K562 (cell line): ENCODE results near the gene LDAH. TPM values are rescaled to one million over a fixed set of nuclear protein-coding genes. Genes with fewer than 3 reads are reported as not detected.

Source experiments
- ATAC-seq: fragments of 200-7000 bp; cut with Tn5 transposase; 3 replicates; pipeline ENCODE4 v1.9.1; 2020; ENCODE audit warnings: moderate library complexity
- BruUV-seq: library from RNA; stranded (reverse); fragments of 400-500 nt; replicated peaks from 2 replicates; lab custom pipeline; 2021; lab: Mats Ljungman, UMichigan
- CTCF ChIA-PET: fragments of 300-600 bp; formaldehyde crosslinking; extraction: SDS; loops from one replicate; lab custom pipeline; 2021; ENCODE audit warnings: low intra/inter-chr PET ratio; lab: Yijun Ruan, JAX
- POLR2A ChIA-PET: fragments of 300-600, 350-650 bp; sonication (Branson Sonifier 250); formaldehyde crosslinking; extraction: SDS; loops from one replicate; lab custom pipeline; 2021; ENCODE audit warnings: antibody characterized with exemption, inconsistent platforms; lab: Yijun Ruan, JAX
- DNase-seq, 4 experiments: peaks; one replicate each; pipeline versions ENCODE4 v3.0.0 to v3.0.0-alpha.2; 2011 to 2018; ENCODE audit warnings: low spot score in 3 of 4, mixed read lengths in 3 of 4; ENCODE audit errors: extremely low read depth in 1 of 4
- FAIRE-seq: peaks from 2 replicates; lab custom pipeline; 2011; peaks lifted over from hg19 to GRCh38; lab: Jason Lieb, UNC
- H2AFZ ChIP-seq: 2 replicates; pipeline ENCODE4 v1.6.0; 2011; ENCODE audit warnings: low read depth, low read length, control low read depth, inconsistent platforms
- H3K27ac ChIP-seq: fragments of 200-600 bp; 3 replicates; pipeline ENCODE4 v1.8.0; 2011; ENCODE audit warnings: low read depth, mild to moderate bottlenecking, control low read depth, inconsistent platforms, low read length, moderate library complexity, mixed read lengths; ENCODE audit errors: extremely low read depth
- H3K27me3 ChIP-seq, 2 experiments: fragments of 300-600 bp in 1 of 2; 2 replicates in 1 of 2; 3 replicates in 1 of 2; pipeline versions ENCODE4 v1.6.0 to v1.8.0; 2011; ENCODE audit warnings: inconsistent platforms in 2 of 2, low read length in 2 of 2, mild to moderate bottlenecking in 1 of 2, mixed read lengths in 1 of 2, moderate library complexity in 1 of 2; ENCODE audit not compliant: control insufficient read depth in 2 of 2, insufficient read depth in 2 of 2
- H3K36me3 ChIP-seq: fragments of 300-600 bp; 3 replicates; pipeline ENCODE4 v1.8.0; 2011; ENCODE audit warnings: mild to moderate bottlenecking, low read length, inconsistent platforms; ENCODE audit not compliant: control insufficient read depth, insufficient read depth
- H3K4me1 ChIP-seq, 2 experiments: fragments of 200-600 bp in 1 of 2; replicated peaks in 1 of 2; 2 replicates in 1 of 2; 3 replicates in 1 of 2; pipeline versions ENCODE4 v1.5.1 to v1.8.0; 2011; ENCODE audit warnings: inconsistent platforms in 2 of 2, low read length in 2 of 2, mild to moderate bottlenecking in 1 of 2, mixed read lengths in 1 of 2, moderate library complexity in 1 of 2; ENCODE audit not compliant: control insufficient read depth in 2 of 2, insufficient read depth in 2 of 2
- H3K4me2 ChIP-seq: 2 replicates; pipeline ENCODE4 v1.6.1; 2011; ENCODE audit warnings: low read length, control low read depth, inconsistent platforms, mixed read lengths; ENCODE audit not compliant: insufficient read depth
- H3K4me3 ChIP-seq: fragments of 200-600 bp; sonication (generic), shearing (Covaris generic); 2 replicates; pipeline ENCODE4 v1.5.1; 2016; ENCODE audit warnings: control low read depth, inconsistent platforms
- H3K79me2 ChIP-seq: fragments of 200-600 bp; 3 replicates; pipeline ENCODE4 v1.8.0; 2011; ENCODE audit warnings: low read length, inconsistent platforms; ENCODE audit not compliant: control insufficient read depth, insufficient read depth
- H3K9ac ChIP-seq, 2 experiments: 2 replicates each; pipeline versions ENCODE4 v1.6.0 to v1.6.1; 2011; ENCODE audit warnings: low read depth in 2 of 2, low read length in 2 of 2, control low read depth in 1 of 2, inconsistent platforms in 1 of 2, mild to moderate bottlenecking in 1 of 2, mixed read lengths in 1 of 2; ENCODE audit not compliant: insufficient read depth in 1 of 2
- H3K9me1 ChIP-seq: one replicate; pipeline ENCODE4 v1.6.0; 2011; ENCODE audit warnings: inconsistent platforms, mild to moderate bottlenecking, low read length, moderate library complexity; ENCODE audit not compliant: control insufficient read depth, insufficient read depth
- H3K9me3 ChIP-seq: replicated peaks from 2 replicates; pipeline ENCODE4 v1.5.1; 2011; ENCODE audit warnings: low read depth, low read length, inconsistent platforms; ENCODE audit not compliant: control insufficient read depth, insufficient read depth
- H4K20me1 ChIP-seq: replicated peaks from 2 replicates; pipeline ENCODE4 v1.6.1; 2011; ENCODE audit warnings: low read length, inconsistent platforms, mixed read lengths; ENCODE audit not compliant: control insufficient read depth, insufficient read depth
- E2F4 ChIP-seq: sonication (generic); formaldehyde crosslinking; IDR thresholded peaks from 2 replicates; pipeline ENCODE4 v1.8.0; 2022; ENCODE audit warnings: mild to moderate bottlenecking, low read depth, missing genetic modification reagents
- EP400 ChIP-seq: fragments of 450-650 bp; IDR thresholded peaks from 2 replicates; pipeline ENCODE4 v1.6.1; 2017; ENCODE audit warnings: antibody characterized with exemption, mild to moderate bottlenecking, moderate library complexity
- HDAC8 ChIP-seq: fragments of 450-650 bp; IDR thresholded peaks from 2 replicates; pipeline ENCODE4 v1.6.1; 2016; ENCODE audit warnings: mild to moderate bottlenecking, missing genetic modification characterization, moderate library complexity, missing compliant biosample characterization
- RHOXF2B ChIP-seq: fragments of 250-450 bp; sonication (Bioruptor Pico); conservative IDR thresholded peaks from 2 replicates; pipeline ENCODE4 v1.5.1; 2021
- SMARCA5 ChIP-seq: fragments of 450-650 bp; IDR thresholded peaks from 2 replicates; pipeline ENCODE4 v1.6.1; 2016
- WGBS: fragments of 100-300 bp; shearing (Covaris generic); methylation state at CpG from one replicate; pipeline ENCODE4 v1.1.6; 2016; ENCODE audit warnings: low coverage, mixed read lengths; ENCODE audit not compliant: insufficient coverage; ENCODE audit errors: missing lambda C conversion rate; 5-methylcytosine and 5-hydroxymethylcytosine counted together
- in situ Hi-C: fragments of 300-500 bp; cut with MboI; formaldehyde crosslinking; loops from 4 replicates; pipeline ENCODE4 v1.15.0; 2018; ENCODE audit warnings: inconsistent platforms, mixed read lengths
- intact Hi-C: fragments of 100-400 bp; cut with micrococcal nuclease; formaldehyde crosslinking; loops from 2 replicates; pipeline ENCODE4 v1.14.2; 2022
- polyA plus RNA-seq, 8 experiments: library from polyadenylated mRNA; depleted of rRNA in 4 of 8; stranded (reverse) in 5 of 8; unstranded in 3 of 8; fragments of >200 nt; fragmentation: Nextera tagmentation in 2 of 8; fragmentation: Illumina TruSeq in 1 of 8; extraction: Ambion mirVana in 2 of 8; extraction: Trizol in 1 of 8; gene quantifications; 2 replicates each; pipeline versions ENCODE4 v1.2.1 to v1.2.3, GENCODE V29; 2011 to 2014; ENCODE audit warnings: inconsistent platforms in 1 of 8, missing spikeins in 1 of 8
- total RNA-seq, 7 experiments: library from RNA; depleted of rRNA in 6 of 7; stranded (reverse); fragments of >200 nt in 6 of 7; fragmentation: Illumina TruSeq in 2 of 7; extraction: Trizol in 2 of 7; gene quantifications; 2 replicates each; pipeline versions ENCODE4 v1.2.1 to v1.2.3, GENCODE V29; 2011 to 2021; ENCODE audit warnings: low replicate concordance in 1 of 7

LDAH gene
- total and polyA plus RNA-seq, 9 of the 15 experiments (the other 6 are each of a cell fraction or from before 2014, with no cell fraction given), result 22.3 to 60.1 (median 40.0) TPM

GRCh38 chr2:20648831-20649230, 174.1 kb downstream of the LDAH start:
- Histone ChIP-seq H4K20me1 (no peaks in the 10 kb centered on the region; the same call in 1 of the 2 replicates), H3K9me3 (no peaks in the 10 kb centered on the region), H3K79me2 (no peaks in the 10 kb centered on the region; the same call in 2 of the 3 replicates), H3K27me3 (peaks cover 0 to 15% of the 10 kb centered on the region in 2 experiments; a peak in 2 of 5 replicates), H2AFZ (no peak overlapping the region), H3K4me1 (peaks cover 13 to 20% of the 10 kb centered on the region in 2 experiments; a peak in 4 of 5 replicates), H3K36me3 (no peaks in the 10 kb centered on the region), H3K4me2 (no peak overlapping the region), H3K9me1 (no peaks in the 10 kb centered on the region), H3K27ac (no peak overlapping the region), H3K9ac (no peak overlapping the region), H3K4me3 (no peak overlapping the region)
- ChIA-PET CTCF (no interaction called here), POLR2A (interaction anchor here (0.8 to 0.9 kb wide), 2 partner anchors 31 to 202 kb away, joined by 3 to 4 read pairs; partner anchors contain the start of gene RHOB)
- ATAC-seq (no peak), DNase-seq (no peak), FAIRE-seq (no peak)
- in situ Hi-C loops (no loop called here), intact Hi-C loops (no loop called here)
- WGBS, result 47% methylated on average over 9 of the region's 9 CpGs
- no TSS peak for BruUV-seq
- TF ChIP-seq SMARCA5 (no peak), HDAC8 (no peak), EP400 (no peak), E2F4 (CRISPR knock-in tag) (no peak), RHOXF2B (CRISPR knock-in tag) (no peak)
